HG02943 (cell line): ENCODE data around the gene CNGA3.
A peak's percentile ranks its signal among the peaks of the same experiment; 100 is the strongest.

Source experiments
- ATAC-seq: cut with Tn5 transposase; IDR thresholded peaks from one replicate; pipeline ENCODE4 v1.9.1; 2021; ENCODE audit warnings: mild to moderate bottlenecking, low read depth, moderate library complexity; ENCODE audit not compliant: unreplicated experiment

Gene CNGA3

DNA sequence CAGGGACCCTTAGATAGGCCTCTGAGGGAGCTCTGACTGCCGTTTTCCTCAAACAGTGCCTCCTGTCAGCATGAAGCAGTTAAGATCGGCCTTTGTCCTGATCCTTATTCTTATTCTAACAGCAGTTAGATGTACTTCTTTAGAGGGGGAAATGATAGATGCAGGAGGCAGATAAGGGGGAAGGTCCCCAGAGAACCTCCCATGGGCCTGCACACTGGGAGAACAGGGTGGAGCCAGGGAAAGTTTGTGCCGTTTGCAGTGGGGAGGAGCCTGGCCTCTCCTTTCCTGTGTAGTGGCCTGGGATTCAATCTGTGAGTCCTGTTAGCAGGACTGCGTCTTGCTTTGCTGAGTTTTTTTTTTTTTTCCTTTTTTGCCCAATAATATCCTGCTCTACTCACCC is 90.5 kb downstream of the CNGA3 start:
- no peak for ATAC-seq

DNA sequence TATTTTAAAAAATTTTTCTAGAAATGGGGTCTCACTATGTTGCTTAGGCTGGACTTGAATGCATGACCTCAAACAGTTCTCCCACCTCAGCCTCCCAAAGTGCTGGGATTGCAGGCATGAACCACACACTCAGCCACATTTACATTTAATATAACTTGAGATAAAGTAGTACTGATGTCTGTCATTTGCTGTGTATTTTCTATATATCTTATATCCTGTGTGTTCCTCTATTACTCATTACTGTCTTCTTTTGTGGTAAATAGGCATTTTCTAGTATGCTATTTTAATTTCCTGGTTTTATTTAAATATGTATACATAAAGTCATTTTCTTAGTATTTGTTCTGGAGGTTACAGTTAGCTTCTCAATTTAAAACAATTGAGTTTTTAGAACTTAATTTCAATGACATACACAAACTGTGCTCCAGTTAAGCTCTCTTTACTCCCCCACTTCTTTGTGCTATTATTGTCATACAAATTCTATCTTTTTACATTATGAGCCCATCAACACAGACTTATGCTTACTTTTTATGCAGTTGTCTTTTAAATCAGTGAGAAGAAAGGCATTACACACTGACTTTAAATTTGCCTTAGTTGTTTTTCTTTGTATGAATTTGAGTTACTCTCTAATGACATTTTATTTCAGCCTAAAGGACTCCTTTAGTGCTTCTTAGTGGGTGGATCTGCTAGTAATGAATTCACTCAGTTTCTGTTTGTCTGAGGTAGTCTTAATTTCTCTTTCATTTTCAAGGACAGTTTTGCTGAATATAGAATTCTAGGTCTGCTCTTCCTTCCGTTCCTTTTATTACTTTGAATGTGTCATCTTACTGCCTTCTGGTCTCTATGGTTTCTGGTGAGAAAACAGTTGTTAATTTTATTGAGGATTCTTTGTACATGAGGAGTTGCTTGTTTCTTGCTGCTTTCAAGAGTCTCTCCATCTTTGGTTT is 92.2 kb downstream of the CNGA3 start:
- no peak for ATAC-seq

DNA sequence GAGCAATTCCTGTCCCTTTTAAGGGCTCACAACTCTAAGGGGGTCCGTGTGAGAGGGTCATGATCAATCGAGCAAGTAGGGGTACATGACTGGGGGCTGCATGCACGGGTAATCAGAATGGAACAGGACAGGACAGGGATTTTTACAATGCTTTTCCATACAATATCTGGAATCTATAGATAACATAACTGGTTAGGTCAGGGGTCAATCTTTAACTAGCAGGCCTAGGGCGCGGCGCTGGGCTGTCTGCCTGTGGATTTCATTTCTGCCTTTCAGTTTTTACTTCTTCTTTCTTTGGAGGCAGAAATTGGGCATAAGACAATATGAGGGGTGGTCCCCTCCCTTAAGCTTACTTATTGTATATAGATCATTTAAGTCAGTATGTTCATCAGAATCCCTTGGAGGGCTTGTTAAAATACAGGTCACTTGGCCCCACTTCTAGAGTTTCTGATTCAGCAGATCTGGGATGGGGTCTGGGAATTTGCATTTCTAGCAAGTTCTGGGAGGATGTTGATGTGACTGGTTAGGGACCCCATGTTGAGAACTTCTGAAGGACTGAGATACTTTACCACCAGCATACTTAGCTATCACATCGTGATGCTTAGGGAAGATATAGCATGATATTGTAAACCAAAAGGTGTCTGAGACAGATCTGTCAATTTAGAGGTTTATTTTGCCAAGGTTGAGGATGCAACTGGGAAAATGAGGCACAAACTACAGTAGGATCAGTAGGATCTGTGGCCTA is 95.6 kb downstream of the CNGA3 start:
- no peak for ATAC-seq

DNA sequence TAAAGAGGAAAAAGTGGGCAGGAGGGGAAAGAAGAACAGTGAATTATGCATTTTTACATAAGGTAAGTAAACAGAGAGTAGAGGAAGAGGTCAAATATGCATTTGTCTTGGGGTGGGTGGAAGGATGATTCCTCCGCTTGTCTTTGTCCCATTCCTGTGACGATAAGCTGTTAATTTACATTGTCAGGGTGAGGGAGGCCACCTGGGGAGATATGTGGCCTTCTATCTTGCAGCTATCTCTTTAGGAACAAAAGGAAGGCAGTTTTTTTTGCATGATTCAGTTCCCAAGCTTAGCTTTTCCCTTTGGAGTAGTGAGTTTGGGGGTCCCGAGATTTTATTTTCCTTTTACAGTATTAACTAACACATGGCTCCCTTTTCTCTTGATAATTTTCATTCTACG is 96.2 kb downstream of the CNGA3 start:
- no peak for ATAC-seq

DNA sequence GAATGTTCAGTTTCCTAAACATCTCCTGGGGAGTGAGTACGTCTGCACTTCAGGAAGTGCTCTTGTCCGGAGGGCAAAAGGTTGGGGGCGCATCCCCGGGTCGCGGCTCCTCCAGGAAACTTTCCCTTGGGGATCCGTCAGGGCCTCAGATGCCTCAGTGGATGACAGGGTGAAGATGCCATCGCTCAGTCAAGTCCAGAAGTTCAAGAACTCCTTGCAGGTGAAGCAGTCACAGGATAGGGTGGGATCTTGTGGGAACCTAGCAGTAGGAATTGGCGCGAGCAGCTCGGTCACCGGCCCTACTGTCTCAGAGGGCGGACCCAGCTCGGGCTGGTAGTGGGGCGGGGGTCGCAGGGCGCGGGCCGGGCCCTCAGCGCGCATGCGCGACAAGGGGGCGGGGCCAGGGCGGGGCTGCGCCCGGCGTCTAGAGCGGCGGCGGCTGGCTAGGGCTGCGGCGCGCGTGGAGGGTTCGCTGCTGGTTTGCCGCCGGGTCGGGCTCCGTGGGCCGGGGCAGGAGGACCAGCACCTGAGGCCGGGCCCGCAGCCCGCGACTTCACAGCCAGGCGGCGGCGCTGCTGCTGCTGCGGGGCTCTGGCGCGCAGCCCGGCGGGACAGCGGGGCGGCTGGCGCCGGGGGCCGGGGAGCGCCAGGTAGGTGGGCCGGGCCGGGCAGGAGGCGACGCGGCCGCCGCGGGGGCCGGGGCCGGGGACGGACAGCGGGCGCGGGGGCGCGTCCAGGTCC is 98.3 kb downstream of the CNGA3 start, which contains the start of gene INPP4A:
Gene INPP4A (plus strand): TSS at position 423 of the 741 bp plus-strand sequence. CDS start 75,191 bp downstream, outside the sequence.
- peak; percentile 80 for ATAC-seq

DNA sequence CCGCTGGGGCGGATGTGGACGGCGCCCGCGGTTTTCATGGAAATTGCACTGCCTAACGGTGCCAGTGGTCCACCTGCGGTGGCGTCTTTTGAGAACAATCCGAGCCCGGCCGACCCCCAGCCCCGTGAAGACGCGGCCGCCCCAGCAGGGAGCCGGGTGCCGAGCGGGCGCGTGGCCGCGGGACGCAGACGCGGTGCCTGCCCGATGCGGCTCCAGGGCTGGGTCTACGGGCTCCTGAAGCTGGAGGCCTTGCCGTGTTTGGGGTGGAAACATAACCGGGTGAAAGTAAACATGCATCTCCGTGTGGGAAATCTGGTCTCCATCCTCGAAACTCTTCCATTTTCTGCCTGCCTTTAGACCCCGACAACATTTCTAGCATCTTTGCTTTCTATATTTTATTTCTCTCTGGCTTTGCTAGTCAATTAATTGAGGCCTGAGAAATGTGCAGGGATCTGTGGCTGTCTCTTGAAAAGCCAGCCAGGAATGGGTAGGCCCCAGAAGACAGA is 99.0 kb downstream of the CNGA3 start:
- ATAC-seq = peak; percentile 38

DNA sequence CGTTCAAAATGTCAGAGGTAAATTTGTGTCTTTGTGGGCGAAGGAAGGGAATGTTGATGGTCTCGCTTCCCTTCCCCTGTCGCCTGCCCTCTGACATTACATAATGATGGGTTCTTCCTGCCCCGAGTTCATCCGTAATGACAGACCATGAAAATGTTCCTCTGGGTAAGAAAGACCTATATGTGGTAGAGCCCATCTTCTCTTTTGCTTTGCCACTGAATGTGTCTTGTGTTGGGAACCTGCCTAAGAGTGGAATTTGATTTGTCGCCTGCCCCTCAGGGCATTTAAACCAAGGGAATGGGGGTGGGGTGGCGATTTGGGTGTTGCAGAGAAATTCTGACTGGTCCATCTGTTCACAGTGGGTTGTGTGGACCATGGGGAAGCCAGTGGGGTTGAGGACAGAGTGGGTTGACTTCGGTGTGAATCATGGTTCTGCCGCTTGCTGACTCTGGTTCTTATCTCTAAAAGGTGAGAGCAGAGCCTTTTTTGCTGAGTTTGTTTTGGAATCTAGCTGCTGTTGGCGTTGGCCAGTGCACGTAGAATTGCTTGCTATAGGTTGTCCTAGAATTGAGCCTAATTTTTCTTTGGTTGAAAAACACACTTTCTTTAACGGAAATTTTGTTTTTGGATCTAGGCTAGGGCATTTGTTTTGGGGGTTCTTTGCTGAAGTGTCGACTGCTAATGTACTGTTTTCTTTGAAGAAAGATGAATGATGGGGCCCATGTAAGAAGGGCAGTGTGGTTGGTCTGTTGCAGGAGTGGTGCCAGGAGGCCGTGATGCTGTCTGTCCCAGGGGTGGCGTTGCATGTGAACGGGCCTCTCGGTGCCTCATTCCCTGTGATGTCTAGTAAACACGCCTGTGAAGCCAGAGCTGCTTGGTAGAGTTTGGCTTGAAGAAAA is 99.7 kb downstream of the CNGA3 start:
- no peak for ATAC-seq

DNA sequence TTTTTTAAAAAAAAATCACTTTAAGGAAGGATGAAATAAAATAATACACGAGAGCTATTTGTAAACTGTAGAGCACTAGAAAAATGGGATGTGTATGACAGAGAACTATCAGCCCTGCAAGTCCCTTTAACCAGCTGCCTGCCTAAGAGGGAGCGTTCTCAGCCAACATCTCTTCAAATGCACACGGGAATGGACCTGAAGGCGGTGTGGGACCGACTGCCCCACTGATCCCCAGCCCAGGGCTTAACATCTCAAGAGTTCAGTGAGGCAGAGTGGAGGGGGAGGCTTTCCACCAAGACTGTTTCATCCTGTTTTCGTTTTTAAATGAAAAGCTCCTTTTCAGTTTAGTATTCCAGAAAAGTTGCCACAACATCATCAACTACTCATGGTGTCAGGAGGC is 100.6 kb downstream of the CNGA3 start:
- no peak for ATAC-seq
